ENCODE results near the gene CLBA1.

- TF ChIP-seq, protein P1, sequence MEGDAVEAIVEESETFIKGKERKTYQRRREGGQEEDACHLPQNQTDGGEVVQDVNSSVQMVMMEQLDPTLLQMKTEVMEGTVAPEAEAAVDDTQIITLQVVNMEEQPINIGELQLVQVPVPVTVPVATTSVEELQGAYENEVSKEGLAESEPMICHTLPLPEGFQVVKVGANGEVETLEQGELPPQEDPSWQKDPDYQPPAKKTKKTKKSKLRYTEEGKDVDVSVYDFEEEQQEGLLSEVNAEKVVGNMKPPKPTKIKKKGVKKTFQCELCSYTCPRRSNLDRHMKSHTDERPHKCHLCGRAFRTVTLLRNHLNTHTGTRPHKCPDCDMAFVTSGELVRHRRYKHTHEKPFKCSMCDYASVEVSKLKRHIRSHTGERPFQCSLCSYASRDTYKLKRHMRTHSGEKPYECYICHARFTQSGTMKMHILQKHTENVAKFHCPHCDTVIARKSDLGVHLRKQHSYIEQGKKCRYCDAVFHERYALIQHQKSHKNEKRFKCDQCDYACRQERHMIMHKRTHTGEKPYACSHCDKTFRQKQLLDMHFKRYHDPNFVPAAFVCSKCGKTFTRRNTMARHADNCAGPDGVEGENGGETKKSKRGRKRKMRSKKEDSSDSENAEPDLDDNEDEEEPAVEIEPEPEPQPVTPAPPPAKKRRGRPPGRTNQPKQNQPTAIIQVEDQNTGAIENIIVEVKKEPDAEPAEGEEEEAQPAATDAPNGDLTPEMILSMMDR (IDR thresholded peaks at IDR 0.05), result no peak
- TF ChIP-seq POLR2A (IDR thresholded peaks at IDR 0.05), result no peak
These were observed 58.1 kb downstream of the CLBA1 start for GRCh38 chr14:105043641-105044040.

Measured in uterus (tissue), 2 donors.